Epithelial cell of esophagus (primary cell): Measurements from ENCODE around the gene ZNF197.

Experiments used
- DNase-seq: peaks from one replicate; pipeline ENCODE4 v3.0.0; 2010; ENCODE audit warnings: low read depth
- H3K4me3 ChIP-seq: 2 replicates; pipeline ENCODE4 v1.5.1; 2011; ENCODE audit warnings: mild to moderate bottlenecking, low read length, control low read depth
- TF ChIP-seq, protein P1 (sequence below): IDR thresholded peaks from 2 replicates; pipeline ENCODE4 v1.5.1; 2011; ENCODE audit warnings: low read depth, mild to moderate bottlenecking, low read length, control low read depth, inconsistent platforms; ENCODE audit not compliant: insufficient read depth; ENCODE audit errors: missing control alignments

Gene ZNF197

DNA sequence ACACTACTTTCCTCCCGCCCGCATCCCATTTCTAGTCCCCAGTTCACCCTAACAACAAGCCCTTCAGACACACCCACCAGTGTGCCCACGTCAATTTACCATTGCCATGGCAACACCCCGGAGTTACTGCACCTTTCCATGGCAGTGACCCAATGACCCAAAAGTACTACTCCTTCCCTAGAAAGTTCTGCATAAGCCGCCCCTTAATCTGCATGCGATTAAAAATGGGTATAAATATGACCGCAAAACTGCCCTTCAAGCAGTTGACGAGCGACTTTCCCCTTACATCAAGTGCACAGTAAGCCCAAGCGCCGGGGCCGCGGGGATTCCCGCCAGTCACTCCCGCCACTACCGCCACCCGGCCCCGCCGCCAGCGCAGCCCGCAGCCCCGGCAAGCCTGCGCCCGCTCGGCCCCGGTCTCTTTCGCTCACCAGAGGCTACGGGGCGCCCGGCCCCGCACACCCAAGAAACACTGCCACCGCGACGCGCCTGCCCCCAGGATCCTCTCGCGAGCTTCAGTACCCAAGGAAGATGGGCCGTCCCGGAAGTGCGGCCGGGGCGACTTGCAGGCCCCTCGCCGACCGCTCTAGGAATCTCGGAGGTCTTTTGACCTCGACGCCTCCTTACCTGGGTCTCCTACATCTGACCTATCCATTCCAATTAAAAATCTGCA is 60.4 kb downstream of the ZNF197 start:
- TF ChIP-seq, protein P1, sequence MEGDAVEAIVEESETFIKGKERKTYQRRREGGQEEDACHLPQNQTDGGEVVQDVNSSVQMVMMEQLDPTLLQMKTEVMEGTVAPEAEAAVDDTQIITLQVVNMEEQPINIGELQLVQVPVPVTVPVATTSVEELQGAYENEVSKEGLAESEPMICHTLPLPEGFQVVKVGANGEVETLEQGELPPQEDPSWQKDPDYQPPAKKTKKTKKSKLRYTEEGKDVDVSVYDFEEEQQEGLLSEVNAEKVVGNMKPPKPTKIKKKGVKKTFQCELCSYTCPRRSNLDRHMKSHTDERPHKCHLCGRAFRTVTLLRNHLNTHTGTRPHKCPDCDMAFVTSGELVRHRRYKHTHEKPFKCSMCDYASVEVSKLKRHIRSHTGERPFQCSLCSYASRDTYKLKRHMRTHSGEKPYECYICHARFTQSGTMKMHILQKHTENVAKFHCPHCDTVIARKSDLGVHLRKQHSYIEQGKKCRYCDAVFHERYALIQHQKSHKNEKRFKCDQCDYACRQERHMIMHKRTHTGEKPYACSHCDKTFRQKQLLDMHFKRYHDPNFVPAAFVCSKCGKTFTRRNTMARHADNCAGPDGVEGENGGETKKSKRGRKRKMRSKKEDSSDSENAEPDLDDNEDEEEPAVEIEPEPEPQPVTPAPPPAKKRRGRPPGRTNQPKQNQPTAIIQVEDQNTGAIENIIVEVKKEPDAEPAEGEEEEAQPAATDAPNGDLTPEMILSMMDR: no peak
- DNase-seq: peak; percentile 89
- peak overlapping the region; percentile 66 for H3K4me3 ChIP-seq

DNA sequence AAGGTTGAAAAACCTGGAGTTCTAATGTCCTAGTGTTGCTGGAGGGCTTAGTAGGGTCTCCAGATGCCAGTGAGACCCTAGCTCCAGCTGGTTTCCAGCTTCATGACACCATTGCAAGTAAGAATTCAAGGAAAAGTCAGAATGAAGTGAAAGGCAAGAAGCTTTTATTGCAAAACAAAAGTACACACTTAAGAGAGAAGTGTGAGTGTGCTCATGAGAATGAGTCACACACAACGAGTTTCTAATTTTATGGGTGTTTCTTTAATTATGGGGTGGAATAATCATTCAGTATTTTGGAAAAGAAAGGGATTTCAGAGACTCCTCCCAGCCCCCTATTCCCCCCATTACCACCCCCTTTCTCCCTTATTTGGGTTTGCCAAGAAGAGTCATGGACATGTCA is 63.1 kb downstream of the ZNF197 start:
- no peak overlapping the region for H3K4me3 ChIP-seq
- TF ChIP-seq, protein P1: no peak
- peak; percentile 8 for DNase-seq
